ENCODE data around the gene NR6A1.

DNA sequence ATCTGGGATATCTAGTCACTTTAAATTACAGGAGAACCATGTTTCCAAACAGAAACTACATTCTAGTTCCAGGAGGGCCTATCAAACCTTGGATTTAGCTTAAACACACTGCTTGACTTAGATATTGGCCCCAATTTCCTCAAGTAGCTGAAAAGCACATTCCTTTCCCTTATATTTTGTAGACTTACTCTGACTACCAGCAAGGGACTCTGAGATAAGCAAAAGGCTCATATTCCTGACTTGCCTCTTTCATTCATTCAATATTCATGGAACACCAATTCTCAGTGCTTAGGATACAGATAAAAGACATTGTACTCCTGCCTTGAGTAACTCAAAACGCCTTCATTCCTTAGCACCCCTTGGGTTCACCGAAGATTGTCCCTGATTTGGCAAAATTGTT is 11.8 kb downstream of the NR6A1 start:
- TF ChIP-seq BACH2 (CRISPR knock-in tag; IDR thresholded peaks at IDR 0.05; ENCODE audit: borderline replicate concordance) (no peak), ESRRG (CRISPR knock-in tag; IDR thresholded peaks at IDR 0.05) (no peak), ZC3H10 (CRISPR knock-in tag; IDR thresholded peaks at IDR 0.05) (no peak), ZFP30 (CRISPR knock-in tag; IDR thresholded peaks at IDR 0.05) (no peak)

All from SK-N-SH treated with all-trans-retinoic acid at 6 μM for 48 hours (cell line).